Activated CD4-positive, alpha-beta T cell treated with anti-CD3 and anti-CD28 coated beads for 48 hours (primary cell): ENCODE measurements around the gene FYCO1.

ENCODE experiments used
- DNase-seq: peaks from one replicate; pipeline ENCODE4 v3.0.0-alpha.2; 2020

FYCO1 gene

DNA sequence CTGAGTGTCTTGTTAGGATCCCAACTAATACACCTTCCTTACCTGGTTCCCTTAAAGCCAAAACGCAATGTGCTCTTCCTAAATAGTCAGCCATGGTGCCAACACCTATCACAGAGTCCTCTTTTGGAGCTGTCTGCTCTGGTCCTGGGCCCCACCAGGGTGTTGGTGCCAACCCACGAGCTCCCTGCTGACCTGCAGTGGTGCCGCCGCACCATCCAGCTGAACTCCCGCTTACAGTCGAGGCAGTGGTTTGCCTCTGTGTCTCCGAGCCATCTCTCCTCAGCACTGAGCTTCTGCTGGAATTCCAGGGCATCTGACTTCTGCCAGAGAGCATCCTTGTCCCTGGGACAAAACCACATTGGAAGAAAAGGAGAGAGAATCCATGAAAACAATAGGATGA, 36.4 kb downstream of the FYCO1 start:
- DNase-seq, result no peak

DNA sequence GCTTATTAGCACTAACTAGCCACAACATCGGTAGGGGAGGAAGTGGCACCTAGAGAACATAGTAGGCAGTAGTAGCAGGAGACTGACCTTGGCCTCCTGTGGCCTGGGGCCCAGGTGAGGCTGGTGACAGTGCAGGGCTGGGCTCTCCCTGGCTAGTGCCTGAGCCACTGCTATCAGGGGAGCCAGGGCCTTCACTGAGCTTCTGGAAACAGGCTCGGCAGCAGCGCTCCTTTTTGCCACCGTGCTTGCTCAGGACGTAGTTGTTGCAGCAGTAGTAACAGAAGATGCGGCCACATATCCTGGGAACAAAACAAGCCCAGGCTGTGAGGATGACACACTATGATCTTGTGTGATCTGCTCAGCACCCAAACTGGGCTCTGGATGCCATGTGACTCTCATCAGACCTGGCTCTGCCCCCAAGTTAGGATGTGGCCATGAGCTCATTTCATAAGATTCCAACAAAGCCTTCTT, 37.3 kb downstream of the FYCO1 start:
- DNase-seq, result no peak

DNA sequence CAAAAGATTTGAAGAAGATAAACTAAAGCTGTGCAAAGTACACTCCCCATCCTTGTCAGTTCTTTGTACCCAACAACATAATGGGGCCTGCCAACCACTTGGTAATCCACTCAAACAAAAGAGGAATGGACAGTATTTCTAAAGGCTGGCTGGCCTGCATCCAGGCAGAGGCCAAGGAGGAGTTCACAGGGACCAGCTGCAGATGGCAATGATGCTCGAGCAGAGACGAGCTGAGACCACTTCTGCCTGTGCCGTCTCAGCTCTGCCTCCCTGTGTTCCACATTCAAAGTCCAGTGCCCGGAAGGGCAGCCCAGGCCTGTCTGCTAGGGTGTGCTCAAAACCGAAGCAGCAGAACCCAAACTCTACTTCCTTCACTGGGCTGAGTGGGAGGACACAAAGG, 38.0 kb downstream of the FYCO1 start:
- DNase-seq, result no peak

DNA sequence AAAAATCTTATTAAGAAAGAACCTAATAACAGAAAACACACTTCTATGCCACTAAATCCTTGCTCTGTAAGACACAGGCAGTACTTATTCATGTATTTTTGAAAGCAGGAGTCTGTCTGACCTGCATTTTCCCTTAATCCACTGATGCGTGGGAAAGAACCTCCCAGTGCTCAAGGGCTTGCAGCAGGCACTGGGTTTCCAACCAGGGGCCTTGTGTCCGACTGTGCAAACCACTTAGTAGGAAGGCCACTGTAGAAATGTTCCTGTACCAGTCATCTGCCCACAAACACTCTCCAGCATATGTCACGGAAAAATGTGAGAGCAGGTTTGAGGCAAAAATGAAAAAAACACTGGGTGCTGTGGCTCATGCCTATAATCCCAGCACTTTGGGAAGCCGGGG, 39.9 kb downstream of the FYCO1 start:
- DNase-seq, result no peak

DNA sequence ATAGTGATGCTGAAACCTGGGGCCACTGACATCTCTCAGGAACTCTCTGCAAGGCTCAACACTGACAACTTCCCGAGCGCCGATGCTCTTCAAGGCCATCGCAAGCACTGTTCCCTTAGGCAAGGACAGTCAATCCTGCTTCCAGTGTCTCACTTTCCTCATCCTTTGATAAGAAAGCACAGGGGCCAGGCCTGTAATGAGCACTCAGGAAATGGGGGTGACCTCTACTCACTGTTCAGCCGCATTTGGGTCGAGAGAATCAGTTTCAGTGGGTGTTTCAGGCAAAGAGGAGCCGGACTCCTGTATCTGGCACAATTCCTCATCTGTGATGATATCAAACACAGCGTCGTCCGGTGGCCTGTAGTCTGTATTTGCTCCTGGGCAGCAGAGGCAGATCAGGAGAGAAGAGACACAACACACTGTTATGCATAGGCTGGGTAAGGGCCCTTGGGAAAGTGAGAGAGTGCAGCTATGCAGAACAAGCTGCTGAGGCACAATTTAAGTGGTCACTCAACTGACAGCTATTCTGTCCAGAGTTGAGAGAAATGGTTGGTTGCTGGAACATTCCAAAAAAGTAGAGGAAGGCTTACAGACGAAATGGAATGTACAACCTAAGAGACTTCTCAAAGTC, 40.5 kb downstream of the FYCO1 start:
- DNase-seq, result no peak

DNA sequence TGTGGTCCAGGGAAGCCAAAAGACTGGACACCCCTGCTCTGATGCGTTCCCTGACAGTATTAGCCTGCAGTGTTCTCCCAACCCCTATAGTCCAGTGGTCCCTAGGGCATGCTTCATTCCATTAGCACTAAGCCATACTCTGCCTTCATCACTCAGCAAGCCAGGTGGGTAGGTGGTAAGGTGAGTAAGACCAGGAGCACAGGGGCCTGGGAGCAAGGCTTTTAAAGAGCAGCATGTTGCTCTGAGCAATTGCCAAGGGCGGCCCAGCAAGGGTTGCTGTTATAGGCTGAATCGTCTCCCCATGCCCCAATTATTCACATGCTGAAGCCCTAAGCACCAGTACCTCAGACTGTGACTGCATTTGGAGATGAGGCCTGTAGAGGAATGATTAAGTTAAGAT, 41.3 kb downstream of the FYCO1 start:
- DNase-seq, result no peak

DNA sequence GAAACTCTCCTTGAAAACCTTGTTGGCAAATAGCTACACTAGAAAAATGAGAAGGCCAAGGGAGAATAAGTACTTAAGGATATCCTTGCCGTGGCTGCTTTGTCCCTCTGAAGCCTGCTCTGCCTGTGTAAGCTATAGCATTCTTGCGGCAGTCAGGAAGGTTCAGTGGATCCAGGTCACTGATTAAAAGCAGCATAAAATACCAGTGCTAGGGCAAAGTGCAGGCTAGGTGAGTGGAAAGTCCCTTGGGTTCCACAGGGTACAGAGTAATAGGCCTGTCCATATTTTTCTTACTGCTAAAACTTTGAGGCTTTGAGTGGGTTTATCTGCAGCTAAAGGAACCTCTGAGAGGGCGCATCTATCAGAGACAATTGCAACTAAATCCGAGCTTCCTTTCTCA, 42.1 kb downstream of the FYCO1 start:
- DNase-seq, result no peak

DNA sequence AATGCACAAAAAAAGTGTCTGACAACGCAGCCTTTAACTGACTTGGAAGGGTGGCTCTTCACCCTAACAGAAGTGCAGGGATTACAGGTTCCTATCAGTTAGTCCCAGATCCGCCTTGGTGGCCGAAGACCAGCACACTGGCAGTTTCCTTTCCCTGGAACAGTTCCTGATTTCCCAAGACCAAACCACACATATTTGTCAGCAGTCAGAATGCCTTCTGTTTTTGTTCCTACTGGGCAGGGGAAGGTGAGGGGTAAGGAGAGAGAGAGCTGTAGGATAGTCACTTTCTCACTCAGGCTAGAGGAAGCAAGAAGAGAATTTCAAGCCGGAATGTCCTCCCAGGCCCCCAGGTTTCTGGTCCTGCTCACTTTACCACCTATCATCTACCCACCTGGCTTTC, 43.2 kb downstream of the FYCO1 start:
- no peak for DNase-seq

DNA sequence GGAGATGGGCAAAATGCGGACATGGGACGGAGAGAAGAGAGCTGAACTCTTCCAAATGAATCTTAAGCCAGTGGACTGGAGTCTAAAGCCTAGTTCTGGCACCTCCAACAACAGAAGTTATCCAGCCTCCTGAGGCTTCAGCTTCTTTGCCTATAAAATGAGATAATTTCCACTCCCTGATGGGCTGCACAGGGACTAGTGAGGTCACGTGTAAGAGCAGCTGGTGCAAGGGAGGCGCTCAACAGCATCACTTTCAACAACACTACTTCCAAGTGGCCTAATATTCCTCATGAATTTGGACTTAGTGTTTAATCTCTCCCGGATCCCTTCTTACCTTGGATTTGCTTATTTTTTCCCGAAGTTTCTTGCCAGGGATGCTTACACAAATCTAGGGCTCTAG, 43.7 kb downstream of the FYCO1 start:
- no peak for DNase-seq

DNA sequence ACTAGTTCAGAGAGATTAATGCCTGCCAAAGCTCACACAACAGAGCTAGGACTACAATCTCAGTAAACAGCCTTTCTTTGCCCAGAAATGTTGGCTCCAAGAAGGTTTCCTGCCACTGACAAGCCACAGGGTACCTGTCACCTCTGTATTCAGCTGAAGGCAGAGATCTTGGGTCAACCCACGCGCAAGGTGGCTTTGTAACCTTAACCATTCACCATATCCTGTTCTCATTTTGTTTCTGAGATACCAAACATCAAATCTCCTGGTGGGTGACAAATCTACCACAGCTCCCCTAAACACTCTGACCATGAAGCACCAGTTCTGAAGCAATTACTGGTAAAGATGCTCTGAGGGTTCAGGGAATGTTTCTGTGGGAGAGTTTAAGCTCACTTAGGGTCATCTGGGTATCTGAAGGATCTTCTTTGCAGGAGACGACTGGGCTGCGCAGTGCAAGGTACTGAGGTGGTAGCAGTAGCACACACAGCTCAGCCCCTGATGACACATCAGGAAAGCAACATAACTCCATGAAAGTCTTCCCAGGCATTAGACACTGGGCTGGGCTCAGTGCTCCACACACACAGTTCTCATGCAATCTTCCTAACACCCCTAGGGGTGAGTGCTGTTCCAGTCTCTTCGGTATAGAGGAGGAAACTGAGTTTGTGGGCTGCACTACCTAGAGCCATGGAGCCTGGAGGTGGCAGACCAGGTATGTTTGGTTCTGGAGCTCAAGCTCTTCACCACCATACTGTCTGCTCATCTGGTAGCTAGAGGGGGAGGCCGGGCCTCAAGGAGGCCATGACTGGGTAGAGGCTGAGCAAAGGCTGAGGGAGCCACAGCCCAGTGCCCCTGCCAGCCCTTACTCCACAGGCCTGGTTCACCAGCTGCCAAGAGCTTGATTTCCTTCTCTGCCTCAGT, 44.7 kb downstream of the FYCO1 start:
- DNase-seq, result peak; percentile 76

DNA sequence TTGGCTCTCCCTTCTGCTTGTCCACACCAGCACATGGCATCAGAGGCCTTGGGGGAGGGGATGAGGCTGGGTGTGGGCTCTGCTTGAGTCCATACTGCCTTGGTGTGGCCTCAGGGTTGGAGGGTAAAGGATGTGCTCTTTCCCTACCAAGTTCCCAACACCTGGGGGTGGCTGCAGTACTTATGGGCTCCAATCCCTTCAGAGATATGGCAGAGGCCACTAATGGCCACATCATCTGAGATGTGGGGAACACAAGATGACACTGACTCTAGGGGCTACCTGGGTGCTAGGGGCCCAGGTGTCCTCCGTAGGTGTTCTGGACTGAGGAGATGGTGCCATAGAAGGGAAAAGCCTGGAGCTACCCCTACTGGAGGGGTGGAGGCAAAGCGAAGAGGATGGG, 45.5 kb downstream of the FYCO1 start:
- no peak for DNase-seq

DNA sequence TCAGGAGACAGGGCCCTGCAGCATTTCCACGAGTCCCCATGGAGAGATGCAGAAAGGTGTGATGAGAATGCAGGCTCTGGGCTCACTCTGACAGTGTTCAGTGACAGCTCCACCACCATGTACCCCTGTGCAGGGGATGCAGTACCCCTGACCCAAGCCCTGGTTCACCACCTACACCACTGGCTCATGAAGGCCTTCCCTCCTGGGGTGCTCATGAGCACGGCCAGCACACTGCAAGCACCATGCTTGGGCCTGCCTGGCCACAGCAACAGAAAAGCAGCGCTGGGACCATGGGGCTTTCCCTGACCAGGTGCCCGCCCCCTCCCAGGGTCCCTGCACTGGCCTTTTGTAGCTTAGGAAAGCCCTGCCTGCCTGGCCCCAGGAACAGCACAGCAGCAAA, 46.2 kb downstream of the FYCO1 start:
- DNase-seq, result no peak

DNA sequence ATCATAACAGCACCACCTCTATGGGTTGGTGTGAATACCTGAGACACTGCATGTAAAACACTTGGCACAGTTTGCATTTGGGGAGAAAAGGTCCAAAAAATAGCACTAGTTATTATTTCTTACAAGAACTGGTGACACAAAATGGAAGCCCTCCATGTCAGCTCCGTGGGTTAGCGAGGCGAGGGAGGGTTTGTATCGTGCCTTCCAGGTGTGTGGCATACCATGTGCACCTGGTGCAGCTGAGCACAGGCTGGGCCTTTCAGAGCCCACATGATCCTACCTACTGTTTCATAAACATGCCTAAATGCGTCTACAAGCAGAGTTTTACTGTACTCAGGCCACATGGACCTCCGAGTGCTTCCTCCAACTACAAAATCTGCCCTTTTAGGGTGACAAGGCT, 46.7 kb downstream of the FYCO1 start:
- DNase-seq, result no peak

DNA sequence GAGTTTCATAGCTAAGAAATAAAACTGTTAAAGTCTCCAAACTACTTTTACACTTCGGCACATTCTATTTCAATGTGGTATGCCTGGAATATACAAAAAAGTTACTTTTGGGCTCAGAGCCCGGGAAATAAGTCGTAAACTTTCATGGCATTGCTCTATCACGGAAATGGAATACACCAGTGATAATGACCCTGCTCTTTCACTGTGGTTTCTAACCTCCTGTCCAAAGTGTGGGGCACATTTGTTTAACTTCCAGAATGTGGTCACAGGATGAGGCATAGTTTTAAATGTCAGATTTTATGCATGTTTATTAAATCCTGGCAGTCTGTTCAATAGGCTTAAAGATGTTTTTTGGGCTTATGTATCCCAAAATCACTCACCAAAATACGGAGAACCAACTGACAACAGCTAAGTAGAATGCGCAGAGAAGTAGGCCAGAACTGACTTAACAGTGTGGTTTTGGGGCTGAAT, 47.3 kb downstream of the FYCO1 start:
- DNase-seq, result no peak

DNA sequence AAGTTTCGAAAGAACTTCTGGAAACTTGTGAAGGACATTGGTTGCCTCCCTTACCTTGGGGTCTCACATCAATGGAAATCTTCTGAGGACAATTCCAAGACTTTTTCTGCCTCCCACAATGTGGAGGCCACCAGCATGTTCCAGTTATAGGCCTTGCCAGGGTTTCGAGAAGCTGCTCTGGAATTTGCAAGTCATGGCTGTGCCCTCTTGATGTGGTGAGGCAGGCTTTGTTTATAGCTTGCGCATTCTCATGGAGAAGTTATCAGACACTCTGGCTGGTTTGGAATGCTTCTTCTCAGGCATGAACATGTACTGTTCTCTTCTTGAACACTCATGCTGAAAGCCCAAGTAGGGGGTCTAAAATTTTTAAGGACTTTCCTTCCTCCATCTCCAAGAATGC, 48.3 kb downstream of the FYCO1 start:
- no peak for DNase-seq

DNA sequence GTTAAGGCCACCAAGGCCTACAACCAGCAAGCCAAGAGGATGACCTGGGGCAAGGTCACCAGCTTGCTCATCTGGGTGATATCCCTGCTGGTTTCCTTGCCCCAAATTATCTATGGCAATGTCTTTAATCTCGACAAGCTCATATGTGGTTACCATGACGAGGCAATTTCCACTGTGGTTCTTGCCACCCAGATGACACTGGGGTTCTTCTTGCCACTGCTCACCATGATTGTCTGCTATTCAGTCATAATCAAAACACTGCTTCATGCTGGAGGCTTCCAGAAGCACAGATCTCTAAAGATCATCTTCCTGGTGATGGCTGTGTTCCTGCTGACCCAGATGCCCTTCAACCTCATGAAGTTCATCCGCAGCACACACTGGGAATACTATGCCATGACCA, 48.7 kb downstream of the FYCO1 start:
- DNase-seq, result no peak

DNA sequence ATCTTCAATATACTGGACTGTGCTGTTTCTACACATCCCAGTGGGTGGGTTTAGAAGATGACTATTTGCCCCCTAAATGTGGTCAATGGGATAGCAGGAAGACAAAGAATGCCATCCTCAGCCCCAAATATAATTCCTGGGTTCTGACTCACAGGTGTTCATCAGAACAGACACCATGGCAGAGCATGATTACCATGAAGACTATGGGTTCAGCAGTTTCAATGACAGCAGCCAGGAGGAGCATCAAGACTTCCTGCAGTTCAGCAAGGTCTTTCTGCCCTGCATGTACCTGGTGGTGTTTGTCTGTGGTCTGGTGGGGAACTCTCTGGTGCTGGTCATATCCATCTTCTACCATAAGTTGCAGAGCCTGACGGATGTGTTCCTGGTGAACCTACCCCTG, 49.3 kb downstream of the FYCO1 start:
- DNase-seq, result no peak

DNA sequence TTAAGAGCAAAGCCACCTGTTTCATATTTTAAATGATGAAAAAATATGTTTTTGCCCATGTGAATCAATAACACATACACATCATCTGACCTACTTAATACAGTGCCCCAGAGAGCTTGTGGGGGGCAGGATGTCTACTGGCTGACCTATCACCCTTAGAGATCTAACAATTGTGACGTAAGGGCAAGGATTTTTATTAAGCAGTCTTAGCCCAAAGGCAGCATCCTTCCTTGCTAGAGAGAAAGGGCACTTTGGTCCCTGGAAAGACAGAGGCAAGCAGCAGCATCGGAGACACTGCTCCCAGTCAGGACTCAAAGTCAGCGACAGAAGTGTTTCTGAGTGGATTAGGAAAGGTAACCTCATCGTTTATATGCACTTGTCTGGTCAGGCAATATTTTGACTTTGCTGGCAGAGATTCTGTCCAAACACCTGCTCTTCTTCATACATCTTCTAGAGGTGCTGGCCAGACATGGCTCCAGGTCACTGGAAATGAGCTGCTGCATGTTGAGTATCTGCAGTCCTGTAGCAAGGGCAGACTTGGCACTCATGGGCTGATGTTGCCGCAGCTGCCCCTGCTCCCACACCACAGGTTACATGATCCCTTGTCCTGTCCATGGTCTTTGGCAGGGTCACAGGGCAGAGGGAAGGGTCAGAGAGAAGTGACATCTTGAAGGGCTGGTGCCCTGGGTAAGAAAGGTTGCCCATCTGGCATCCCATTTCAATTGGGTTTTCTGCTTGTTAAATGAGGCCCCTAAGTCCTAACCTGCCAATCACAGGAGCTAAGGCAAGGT, 50.6 kb downstream of the FYCO1 start:
- DNase-seq, result no peak

DNA sequence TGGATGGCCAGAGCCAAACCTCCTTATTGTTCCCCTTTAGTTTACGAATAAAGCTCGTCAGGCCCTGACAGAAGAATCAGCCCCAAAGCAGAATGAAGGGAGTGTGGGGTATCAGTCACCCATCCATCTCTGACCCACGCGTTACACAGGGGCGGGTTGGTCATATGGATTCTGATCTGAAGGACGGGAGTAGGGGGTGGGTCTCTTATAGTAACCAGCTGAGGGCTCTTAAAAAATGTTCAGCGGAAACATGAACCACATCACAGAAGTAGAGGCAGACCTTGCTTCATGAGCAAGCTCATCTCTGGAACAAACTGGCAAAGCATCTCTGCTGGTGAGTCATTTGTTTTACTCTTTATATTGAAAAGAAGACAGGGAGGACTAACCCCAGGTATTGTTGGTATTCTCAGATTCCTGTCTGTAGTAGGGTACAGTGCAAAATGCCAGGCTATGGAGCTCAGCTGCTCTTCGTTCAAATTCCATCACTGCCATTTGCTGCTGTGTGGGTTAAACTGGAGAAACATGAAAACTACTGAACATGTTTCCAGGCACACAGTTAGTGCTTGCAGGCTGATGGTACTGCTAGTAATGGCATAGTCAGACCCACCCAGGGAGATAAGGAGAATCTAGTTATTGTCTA, 52.3 kb downstream of the FYCO1 start, which contains the start of gene CXCR6:
CXCR6 (plus strand) TSS at position 258 of the 640 bp plus-strand sequence. CDS start 3,018 bp downstream, outside the sequence.
- peak; percentile 53 for DNase-seq

DNA sequence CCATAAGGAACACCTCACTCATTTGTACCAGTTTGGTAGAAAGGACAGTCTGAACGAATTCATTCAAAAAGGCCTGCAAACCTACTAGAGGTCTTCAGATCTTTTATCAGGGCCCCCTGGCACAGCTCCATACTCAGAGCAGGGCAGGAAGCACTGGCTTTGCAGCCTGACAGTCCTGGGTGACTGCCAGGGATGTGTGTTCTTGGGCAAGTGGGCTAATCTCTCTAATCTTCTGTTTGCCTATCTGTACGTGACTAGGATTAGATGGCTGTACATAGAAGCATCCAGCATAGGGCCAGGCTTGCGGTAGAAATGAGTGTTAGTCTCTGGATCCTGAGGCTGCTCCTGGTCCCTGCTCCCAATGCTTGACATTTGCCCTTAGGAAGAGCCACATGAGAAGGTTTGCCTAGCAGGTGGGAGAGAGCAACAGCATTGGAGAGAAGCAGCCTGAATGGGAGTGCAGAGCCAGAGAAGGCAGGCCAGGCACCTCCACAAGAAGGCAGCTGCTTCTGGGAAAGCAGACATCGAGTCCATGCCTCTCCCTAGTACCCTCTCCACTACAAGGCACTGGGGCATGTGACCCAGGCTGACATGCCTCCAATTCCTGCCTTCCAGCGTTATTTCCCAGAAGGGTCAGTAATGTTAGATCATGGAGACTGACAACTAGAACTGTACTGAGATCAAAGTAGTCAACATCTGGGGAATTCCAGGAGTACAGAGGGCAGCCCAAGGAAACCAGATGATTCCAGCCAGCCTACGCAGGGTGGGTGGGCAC, 53.4 kb downstream of the FYCO1 start:
- no peak for DNase-seq

DNA sequence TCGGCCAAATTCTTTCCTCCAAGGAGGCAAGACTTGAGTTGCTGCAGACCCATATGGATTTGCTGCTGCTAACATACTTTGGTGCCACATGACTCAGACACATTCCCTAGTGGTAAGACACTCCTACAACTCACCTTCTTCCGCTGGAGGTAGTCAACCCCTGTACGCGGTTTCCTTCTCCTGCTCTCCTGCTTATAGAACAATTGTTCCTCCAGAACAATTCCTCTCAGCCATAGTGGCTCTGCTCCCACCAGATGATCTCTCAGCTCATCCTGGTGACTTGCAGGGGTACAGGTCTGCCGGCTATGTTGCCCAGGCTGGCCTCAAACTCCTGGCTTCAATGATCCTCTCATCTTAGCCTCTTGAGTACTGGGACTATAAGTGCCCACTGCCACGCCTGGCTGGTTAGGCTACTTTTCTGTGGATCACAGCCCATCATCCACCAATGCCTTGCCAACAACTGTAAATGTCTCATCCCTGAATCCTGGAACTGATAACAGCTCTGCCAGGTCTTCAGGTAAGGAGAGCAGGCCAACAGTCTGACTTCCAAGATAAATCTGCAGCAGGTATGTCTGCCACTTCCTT, 54.8 kb downstream of the FYCO1 start:
- DNase-seq, result no peak
